Subcutaneous adipose tissue (tissue), 4 donors: ENCODE data around the gene YIF1B. TPM values are rescaled to one million over a fixed set of nuclear protein-coding genes. Genes with fewer than 3 reads are reported as not detected.

Experiments
- total RNA-seq, 4 donors: library from RNA; depleted of rRNA; stranded (reverse); fragments of >200 nt; gene quantifications; one replicate each; pipeline ENCODE4 v1.1.0, GENCODE V29; 2016
- TF ChIP-seq, protein P1 (sequence below): fragments of 450-650 bp; IDR thresholded peaks from one replicate; pipeline ENCODE4 v1.5.1; 2016; ENCODE audit warnings: low read depth, mild to moderate bottlenecking, control low read depth, antibody characterized with exemption, moderate library complexity

YIF1B gene
- total RNA-seq, 4 donors from 2014 or later = 14.5 to 28.7 (median 19.5) TPM

DNA sequence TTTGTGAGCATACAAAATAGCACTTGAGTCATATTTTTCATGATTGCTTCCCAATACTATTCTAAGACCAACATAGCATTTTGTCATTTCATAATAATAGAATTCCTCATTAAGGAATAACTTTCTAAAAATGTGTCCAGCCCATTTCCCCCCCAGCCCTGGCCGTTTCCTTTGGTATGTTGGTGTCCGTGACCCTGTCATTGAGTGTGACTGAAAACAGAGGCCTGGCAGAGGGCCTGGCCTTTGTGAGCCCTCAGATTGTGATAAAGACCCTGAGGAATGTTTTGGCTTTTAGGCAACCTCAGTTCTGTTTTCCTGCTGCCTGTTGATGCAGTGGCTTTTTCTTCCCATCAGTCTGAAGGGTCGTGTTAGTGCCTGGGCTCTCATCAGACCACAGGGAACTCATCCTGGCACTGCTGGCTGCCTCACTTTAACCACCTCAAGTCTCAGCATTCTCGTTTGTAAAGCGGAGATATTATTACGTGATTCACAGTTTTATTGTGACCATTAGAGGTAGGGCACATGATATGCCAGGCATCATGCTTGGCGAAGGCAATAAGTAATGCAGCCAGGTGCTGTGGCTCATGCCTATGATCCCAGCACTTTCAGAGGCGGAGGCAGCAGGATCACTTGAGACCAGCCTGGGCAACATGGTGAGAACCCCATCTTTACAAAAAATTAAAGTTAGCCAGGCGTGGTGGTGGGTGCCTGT, 37.6 kb downstream of the YIF1B start:
- TF ChIP-seq, protein P1, sequence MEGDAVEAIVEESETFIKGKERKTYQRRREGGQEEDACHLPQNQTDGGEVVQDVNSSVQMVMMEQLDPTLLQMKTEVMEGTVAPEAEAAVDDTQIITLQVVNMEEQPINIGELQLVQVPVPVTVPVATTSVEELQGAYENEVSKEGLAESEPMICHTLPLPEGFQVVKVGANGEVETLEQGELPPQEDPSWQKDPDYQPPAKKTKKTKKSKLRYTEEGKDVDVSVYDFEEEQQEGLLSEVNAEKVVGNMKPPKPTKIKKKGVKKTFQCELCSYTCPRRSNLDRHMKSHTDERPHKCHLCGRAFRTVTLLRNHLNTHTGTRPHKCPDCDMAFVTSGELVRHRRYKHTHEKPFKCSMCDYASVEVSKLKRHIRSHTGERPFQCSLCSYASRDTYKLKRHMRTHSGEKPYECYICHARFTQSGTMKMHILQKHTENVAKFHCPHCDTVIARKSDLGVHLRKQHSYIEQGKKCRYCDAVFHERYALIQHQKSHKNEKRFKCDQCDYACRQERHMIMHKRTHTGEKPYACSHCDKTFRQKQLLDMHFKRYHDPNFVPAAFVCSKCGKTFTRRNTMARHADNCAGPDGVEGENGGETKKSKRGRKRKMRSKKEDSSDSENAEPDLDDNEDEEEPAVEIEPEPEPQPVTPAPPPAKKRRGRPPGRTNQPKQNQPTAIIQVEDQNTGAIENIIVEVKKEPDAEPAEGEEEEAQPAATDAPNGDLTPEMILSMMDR = no peak

DNA sequence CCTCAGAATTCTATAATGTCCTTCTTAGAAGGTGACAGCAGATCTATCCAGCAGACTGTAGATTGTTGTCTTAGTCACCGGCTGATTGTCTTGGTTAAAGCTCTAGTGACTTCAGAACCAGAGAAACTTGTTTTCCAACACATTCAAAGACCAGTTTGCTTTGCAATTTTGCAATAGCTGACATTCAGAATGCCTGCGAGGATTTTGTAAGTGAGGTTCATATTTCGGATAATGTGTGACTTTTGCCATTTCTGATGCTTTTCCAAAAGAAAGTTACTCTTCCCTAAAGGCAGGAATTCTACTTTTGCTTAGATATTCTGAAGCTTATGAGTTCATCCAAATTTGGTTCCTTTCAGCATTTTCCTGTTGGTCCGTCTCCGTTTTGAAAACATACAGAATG, 38.2 kb downstream of the YIF1B start:
- TF ChIP-seq, protein P1 = no peak

DNA sequence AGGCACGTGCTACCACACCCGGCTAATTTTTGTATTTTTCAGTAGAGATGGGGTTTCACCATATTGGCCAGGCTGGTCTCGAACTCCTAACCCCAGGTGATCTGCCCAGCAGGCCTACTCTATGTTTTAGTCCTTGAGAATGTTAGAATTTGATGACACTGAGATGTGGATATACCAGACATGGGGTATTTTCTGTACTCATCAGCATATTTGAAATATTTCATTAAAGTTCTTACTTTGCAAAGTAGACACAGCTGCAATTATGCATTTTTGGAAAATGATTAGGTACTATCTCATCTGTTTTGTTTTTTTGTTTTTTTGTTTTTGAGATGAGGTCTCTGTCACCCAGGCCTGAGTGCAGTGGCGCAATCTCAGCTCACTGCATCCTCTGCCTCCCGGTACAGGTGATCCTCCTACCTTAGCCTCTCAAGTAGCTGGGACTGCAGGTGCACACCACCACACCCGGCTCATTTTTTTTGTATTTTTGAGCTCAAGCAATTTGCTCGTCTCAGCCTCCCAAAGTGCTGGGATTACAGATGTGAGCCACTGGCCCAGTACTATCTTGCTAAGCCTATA, 38.7 kb downstream of the YIF1B start:
- TF ChIP-seq, protein P1 = no peak

DNA sequence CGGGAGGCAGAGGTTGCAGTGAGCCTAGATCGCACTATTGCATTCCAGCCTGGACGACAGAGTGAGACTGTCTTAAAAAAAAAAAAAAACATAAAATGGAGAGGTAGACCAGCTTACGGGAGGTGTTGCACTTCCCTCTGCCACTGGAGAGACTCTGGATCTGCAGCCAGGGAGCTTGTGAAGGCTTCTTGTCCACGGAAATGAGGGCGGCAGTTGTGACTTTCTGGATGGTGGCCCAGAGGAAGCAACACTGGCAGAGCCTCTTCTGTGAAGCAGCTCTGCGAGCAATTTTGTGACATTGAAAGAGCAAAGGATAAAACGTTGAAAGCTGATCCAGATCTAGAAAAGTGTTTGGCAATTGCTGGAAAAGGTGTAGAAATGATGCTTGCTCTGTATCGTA, 41.0 kb downstream of the YIF1B start:
- TF ChIP-seq, protein P1 = no peak

DNA sequence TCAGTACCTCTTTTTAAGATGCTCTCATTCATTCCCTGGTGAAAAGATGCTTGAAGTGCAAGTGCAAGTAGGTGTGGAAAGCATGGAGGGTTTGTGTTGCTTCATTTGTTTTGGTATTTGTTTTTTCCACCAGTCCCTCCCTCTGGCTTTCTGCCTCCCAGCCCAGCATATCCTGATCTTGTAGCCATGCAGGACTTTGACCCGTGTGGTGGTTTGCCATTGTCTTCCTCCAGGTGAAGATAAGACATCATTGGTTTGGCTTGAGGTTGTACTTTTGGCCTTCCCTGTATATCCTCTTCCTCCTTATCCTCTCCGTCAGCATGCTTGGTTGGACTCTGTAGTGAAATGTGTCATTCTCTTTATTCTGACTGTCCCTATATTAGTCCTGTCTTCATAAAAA, 42.2 kb downstream of the YIF1B start:
- TF ChIP-seq, protein P1 = no peak

DNA sequence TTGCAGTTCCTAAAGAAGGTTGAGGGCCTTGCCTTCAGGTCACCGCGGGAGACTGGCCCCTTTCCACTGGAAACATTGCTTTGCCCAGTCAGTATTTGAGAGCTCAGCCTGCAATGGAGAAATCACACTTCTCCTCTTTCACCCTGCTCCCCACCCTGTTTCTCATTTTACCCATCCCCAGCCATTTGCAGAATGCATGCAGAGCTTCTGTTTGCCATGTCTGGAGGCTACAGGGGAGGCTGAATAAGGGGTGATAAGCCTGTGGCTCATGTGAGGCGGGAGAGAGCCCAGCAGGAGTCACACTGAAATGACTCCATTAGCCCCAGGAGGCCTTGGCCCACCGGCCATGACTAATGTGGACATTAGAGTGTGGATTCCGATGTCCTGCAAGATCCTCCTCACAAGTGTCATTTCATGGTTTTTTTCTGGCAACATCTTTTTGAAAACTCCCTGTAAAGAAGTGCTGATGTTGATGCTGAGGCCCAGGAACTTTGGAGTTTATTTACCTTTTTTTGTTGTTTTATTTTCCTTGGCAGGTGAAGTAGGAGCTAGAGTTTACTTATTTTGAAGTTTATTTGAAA, 45.1 kb downstream of the YIF1B start:
- TF ChIP-seq, protein P1 = no peak

DNA sequence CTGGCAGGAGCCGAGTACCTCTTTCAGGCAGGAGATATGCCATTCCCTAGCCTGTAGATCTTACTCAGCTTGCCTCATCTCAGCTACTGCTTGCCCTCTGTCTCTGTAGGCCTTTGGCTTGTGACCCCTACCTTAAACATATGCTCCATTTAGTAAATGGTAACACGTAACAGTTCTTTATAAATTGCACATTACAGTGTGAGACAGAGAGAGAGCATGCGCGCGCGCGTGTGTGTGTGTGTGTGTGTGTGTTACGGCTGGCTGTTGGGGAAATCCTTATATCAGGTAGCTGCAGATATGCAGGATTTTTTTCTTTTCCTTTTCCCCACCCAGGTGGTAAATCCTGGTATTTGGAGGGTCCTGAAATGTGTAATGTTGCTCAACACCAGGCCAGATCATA, 47.2 kb downstream of the YIF1B start:
- TF ChIP-seq, protein P1 = no peak
